ENCODE results near the gene PRLR.
"Not testable (repeated sequence)": the region's sequence is repeated elsewhere in the genome, so short reads cannot be mapped to it uniquely, and the experiment has no call there.

The PRLR gene

GRCh38 chr5:35194635-35195471, 35.4 kb downstream of the PRLR start:
- no peak for DNase-seq

DNA sequence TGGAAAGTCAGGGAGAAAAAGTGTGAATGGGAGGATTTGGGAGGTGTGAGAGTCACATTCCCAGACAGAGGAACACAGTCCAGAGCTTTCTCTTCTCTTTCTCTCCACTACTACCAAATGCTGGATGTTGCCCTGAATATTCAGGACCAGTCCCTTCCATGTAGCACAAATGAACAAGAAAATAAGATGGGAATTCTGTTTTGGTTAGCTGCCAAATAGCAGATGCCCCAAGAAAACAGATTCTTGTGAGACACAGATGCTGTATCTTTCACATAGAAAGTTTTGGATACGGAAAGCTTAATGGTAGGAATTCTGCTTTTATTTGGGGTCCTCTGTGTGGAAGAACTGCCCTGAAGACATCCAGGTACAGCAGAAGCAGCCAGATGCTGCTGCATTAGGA, 37.8 kb downstream of the PRLR start:
- DNase-seq, result no peak

DNA sequence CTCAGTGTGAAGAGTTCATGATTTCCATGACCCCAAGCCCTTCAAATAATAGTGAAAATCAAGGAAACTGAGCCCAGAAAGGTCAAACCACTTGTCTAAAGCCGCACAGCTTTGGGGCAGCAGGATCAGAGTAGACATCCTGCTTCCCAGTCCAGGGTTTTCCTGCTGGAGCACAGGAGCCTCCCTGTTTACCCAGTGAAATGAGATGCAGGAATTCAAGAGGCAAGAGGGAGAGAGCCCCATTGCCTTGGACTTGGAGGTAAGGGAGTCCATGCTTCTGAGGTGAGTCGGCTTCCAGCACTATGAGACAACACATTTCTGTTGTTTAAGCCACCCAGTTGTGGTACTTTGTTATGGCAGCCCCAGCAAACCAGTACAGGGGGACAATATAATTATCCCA, 40.5 kb downstream of the PRLR start:
- not testable (repeated sequence) for DNase-seq

DNA sequence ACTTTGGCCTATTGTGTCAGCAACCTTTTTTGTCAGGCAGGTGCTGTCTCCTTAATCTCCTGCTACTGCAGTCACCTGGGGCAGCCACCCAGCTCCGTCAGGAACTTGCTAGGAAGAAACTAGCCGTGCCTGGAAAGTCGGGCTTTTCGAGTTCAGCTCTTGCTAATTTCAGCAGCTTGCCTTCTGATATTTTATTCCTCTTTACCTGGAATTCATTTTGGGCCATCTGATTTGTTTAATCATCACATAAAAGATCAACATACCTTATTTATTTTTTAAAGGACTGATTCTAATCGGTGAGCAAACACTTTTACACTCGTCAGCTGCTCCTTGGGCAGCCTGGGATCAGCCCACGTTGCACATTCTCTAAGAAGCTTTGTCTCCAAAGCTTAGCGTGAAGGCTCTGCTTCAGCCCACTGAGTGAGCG, 42.2 kb downstream of the PRLR start:
- no peak for DNase-seq

GRCh38 chr5:35187621-35188020, 42.7 kb downstream of the PRLR start:
- DNase-seq, result not testable (repeated sequence)

DNA sequence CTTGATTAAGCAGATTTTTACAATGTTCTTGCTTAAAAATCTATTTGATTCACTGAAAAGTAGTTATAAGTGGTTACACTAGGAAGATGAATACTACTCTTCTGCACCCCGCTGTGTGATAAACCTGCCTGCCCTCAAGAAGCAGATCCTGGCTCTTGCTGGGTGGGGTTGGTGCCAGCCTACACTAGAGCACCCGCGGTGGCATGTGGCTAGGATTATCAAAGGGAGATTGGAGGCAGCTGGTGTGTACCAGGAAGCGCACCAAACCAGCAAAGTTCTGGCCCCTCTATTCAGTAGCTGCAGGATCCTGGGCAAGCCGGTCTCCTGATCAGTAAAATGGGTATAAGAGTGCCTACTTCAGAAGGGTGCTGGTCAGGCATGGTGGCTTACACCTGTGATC, 43.5 kb downstream of the PRLR start:
- no peak for DNase-seq

GRCh38 chr5:35185518-35185917, 44.8 kb downstream of the PRLR start:
- no peak for DNase-seq

- DNase-seq, result no peak
These were observed 46.7 kb downstream of the PRLR start for GRCh38 chr5:35183556-35183955.

DNA sequence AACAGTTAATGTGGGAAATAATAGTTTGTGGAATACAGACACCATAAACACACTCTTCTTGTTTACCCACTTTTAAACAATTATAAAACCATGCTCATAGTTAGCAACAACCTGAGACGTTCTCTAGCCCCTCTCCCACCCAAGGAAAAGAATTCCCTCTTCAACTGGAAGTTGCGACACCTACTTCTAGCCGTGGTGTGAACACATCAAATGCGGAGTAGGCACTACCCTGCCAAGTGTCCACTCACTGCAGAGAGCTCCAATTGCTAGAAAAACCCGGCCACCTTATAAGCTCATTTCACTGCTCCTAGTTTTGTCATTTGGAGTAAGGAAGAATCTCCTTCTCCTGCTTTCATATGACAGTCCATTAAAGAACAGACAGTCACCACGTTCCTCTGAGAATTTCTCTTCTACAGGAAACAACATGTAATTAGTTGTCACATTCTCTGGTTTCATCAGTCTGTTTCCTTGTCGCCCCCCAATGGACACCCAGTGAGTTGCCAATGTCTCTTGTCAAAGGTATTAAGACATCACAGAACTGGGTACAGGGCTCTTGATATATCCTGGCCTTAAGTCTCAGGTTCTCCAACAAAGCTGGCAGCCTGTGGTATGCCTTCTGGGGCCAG, 47.3 kb downstream of the PRLR start:
- DNase-seq, result no peak

- DNase-seq, result no peak
These were observed 47.8 kb downstream of the PRLR start for GRCh38 chr5:35182486-35182885.

GRCh38 chr5:35180046-35180445, 50.2 kb downstream of the PRLR start:
- no peak for DNase-seq

DNA sequence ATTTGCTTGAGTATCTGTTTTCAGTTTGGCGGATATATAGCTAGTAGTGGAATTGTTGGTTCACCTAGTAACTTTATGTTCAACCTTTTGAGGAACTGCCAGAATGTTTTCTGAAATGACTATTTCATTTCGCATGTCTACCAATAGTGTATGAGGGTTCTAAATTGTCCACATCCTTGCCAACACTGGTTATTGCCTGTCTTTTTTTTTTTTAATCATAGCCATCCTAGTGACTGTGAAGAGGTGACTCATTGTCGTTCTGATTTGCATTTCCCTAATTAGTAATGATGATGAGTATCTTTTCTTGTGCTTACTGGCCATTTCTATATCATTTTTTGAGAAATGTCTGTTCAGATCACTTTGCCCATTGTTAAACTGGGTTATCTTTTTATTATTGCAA, 52.5 kb downstream of the PRLR start:
- DNase-seq, result no peak

DNA sequence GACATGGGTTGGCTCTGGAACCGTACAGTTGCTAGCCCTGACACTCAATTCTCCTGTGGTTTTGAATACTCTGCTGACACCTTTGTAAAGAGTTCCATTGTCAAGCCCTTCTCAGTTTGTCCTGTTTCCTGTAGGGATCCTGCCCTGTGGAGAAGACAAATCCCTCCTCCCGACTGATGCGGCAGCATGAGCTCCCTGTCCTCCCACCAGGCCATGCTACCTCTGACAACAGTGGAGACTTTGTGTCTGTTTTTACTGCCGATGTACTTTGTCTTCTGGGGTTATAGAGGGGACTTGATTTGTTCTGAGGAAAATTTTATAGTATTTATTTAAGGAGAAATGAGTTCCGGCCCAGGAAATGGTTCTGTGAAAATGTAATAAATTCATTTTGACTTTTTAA, 57.8 kb downstream of the PRLR start:
- no peak for DNase-seq

GRCh38 chr5:35171991-35172390, 58.3 kb downstream of the PRLR start:
- no peak for DNase-seq

DNA sequence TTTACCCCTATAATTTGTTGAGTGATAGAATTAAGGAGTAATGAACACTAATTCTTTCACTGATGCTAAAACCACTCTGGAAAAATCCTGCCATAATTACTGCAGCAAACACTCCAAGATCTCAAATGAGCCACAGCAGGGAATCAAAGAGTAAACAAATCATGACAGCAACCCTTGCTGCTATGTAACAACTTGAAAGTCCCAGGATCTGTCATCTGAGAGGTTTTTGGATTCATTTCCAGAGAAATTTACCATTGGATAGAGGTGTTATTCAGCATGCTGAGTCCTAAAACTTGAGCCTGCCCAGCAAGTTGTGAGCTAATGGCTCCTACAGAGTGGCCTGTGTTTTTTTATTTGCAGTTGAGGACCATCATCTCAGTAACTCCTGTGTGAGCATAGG, 59.2 kb downstream of the PRLR start:
- no peak for DNase-seq

DNA sequence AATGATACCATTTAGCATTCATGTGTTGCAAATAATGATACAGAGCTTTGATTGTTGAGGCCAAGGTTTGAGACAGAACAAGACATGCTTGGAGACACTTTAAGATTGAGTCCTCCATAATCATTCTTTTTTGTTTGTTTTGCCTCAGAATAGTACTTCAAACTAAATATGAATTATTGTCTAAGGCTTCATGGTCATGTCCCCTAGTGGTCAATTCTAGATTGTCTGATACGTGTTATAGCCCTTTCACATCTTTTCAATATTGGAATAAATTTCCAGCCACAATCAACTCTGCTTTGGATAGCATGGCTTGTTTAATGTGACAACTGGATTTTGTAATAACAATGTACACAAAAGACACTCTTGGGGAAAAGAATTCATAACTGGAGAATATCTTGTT, 64.2 kb downstream of the PRLR start:
- DNase-seq, result no peak

GRCh38 chr5:35164860-35165542, 65.3 kb downstream of the PRLR start:
- no peak for DNase-seq

DNA sequence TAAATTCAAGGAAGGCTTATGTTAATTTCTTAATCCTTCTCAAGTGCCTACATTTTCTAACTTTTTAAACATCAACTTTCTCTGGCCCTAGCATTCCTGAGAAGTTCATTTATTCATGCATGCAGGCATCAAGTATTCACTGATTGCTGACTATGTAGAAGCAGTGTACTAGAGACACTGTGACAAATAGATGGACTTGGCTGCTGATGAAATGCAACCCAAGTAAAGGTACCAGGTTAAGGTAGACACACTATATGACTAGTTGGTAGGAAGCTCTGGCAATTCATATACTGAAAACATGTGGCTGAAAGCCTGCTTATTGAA, 66.6 kb downstream of the PRLR start:
- no peak for DNase-seq

DNA sequence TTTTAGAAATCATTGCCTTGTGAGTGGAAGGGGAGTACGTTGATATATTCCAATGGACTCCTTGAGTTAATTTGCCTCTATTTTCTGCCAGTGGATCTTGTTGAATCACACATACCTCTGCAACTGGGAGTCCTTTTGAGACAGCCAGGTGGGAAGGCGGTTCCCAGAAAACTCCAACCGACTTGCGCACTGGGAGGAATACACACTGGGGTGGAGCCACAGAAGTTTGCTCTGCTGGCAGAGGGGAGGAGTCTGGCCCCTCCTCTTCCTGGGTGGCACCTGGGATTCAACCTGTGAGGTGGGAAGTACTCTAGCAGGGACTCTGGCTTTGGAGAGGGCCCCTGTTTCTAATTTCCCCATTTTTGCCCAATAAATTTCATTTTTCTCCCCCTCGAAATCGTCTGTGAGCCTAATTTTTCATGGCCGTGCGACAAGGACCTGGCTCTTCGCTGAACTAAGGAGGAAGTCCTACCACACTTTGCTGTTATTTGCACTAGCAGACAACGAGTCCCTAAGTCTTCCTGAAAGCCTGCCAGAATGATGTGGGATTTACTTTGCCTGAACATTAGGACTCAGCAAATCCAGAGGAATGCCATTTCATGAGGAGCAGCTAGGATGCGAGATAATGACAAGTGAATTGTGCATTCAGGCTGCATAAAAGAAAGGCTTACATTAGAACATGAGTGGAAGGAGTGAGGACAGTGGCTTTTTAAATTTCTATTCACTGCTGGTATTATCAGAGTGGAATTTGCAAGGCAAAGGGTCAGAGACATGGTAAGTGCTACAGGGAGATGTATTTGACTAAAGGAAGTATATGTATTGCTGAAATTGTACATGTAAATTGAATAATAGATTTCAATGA, 67.2 kb downstream of the PRLR start:
- no peak for DNase-seq

- no peak for DNase-seq
These were observed 68.5 kb downstream of the PRLR start for GRCh38 chr5:35161652-35162273.

DNA sequence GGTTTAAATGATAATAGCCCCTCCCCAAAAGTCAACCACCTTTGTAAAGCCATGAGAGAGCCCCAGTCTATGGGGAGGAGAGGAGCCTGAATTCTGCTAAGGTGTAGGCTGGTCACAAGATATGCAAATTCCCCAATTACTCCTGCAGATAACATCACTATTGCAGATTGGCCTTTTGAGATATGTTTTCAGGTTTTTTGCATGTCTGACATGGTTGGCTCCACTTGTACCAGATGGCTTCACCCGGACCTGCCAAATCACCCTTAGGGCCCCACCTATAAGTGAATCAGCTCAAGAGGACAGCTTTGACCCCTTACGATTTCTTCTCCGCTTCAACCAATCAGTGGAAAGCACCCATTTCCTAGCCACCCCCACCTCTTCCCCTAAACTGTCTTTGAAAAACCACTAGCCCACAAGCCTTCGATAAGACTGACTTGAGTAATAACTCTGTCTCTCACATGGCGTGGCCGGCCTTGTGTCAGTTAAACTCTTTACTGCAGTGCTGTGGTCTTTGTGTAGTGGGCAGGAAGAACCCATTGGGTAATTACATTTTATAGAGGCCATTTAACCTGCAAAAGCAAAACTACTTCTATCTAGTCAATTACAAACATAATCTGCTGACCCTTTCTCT, 69.7 kb downstream of the PRLR start:
- DNase-seq, result no peak

DNA sequence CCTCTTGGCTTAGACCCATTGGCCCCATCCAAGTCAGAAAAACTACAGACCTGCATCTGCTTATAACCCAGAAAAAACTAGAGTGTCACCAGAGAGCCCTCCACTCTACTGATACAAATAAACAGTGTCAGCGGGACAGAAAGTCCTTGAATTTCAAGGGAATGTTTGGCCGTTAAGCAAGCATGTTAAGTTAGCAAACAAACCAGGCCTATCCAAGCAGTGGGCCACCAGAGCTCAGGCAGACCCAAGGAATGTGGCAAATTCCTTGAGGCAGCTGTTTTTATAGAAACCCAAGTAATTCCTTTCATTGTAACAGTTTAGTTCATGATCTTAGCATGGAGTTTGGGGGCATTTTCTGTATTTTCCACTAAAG, 70.9 kb downstream of the PRLR start:
- no peak for DNase-seq
